SK-N-SH (cell line): ENCODE data around the gene PACSIN1. TPM values are rescaled to one million over a fixed set of nuclear protein-coding genes. Genes with fewer than 3 reads are reported as not detected.
A peak's percentile ranks its signal among the peaks of the same experiment; 100 is the strongest.

Experiments used
- CTCF ChIA-PET: fragments of 300-600, 350-600 bp; formaldehyde crosslinking; extraction: SDS; loops from one replicate; lab custom pipeline; 2021; lab: Yijun Ruan, JAX
- POLR2A ChIA-PET: fragments of 350-600 bp; sonication (Branson Sonifier 250); formaldehyde crosslinking; extraction: SDS; loops from one replicate; lab custom pipeline; 2020; ENCODE audit warnings: antibody characterized with exemption, inconsistent platforms; lab: Yijun Ruan, JAX
- DNase-seq: peaks from one replicate; pipeline ENCODE4 v3.0.0; 2012
- H2AFZ ChIP-seq: fragments of 200-600 bp; sonication (generic); 2 replicates; pipeline ENCODE4 v1.8.1; 2016; ENCODE audit warnings: antibody characterized with exemption, mild to moderate bottlenecking, low read depth
- H3F3A ChIP-seq: fragments of 200-600 bp; sonication (generic); replicated peaks from 2 replicates; pipeline ENCODE3; 2016; ENCODE audit warnings: antibody characterized with exemption, mild to moderate bottlenecking; ENCODE audit not compliant: insufficient read depth
- H3K27ac ChIP-seq, 2 experiments: fragments of 200-500 bp in 1 of 2; fragments of 200-600 bp in 1 of 2; sonication (Bioruptor generic) in 1 of 2; sonication (generic), shearing (Covaris generic) in 1 of 2; 2 replicates each; pipeline versions ENCODE4 v1.5.1 to v1.6.1; 2014 to 2016; ENCODE audit warnings: low read depth in 2 of 2, inconsistent platforms in 1 of 2, low read length in 1 of 2, mild to moderate bottlenecking in 1 of 2, mixed read lengths in 1 of 2
- H3K27me3 ChIP-seq: fragments of 200-600 bp; sonication (generic), shearing (Covaris generic); 2 replicates; pipeline ENCODE4 v1.6.1; 2016; ENCODE audit warnings: mixed run types; ENCODE audit not compliant: insufficient read depth
- H3K36me3 ChIP-seq, 2 experiments: fragments of 200-500 bp in 1 of 2; fragments of 200-600 bp in 1 of 2; sonication (Bioruptor generic) in 1 of 2; sonication (generic) in 1 of 2; replicated peaks in 1 of 2; 2 replicates each; pipeline versions ENCODE3 to v1.5.1; 2014 to 2016; ENCODE audit warnings: low read length in 1 of 2, mild to moderate bottlenecking in 1 of 2; ENCODE audit not compliant: insufficient read depth in 2 of 2, control insufficient read depth in 1 of 2
- H3K4me1 ChIP-seq, 2 experiments: fragments of 200-500 bp in 1 of 2; fragments of 200-600 bp in 1 of 2; sonication (Bioruptor generic) in 1 of 2; sonication (generic), shearing (Covaris generic) in 1 of 2; 2 replicates each; pipeline versions ENCODE4 v1.5.1 to v1.6.1; 2014 to 2016; ENCODE audit warnings: low read depth in 1 of 2, low read length in 1 of 2, mixed run types in 1 of 2; ENCODE audit not compliant: insufficient read depth in 2 of 2, control insufficient read depth in 1 of 2
- H3K4me2 ChIP-seq: fragments of 200-600 bp; sonication (generic), shearing (Covaris generic); 2 replicates; pipeline ENCODE4 v1.6.1; 2017; ENCODE audit warnings: mixed run types
- H3K4me3 ChIP-seq, 2 experiments: fragments of 200-500 bp in 1 of 2; fragments of 200-600 bp in 1 of 2; sonication (Bioruptor generic) in 1 of 2; sonication (generic), shearing (Covaris generic) in 1 of 2; 2 replicates each; pipeline versions ENCODE4 v1.5.1 to v1.8.1; 2014 to 2016; ENCODE audit warnings: low read depth in 2 of 2, inconsistent platforms in 1 of 2, low read length in 1 of 2, mild to moderate bottlenecking in 1 of 2, mixed read lengths in 1 of 2, moderate library complexity in 1 of 2
- H3K79me2 ChIP-seq: fragments of 200-600 bp; sonication (generic); 2 replicates; pipeline ENCODE4 v1.8.1; 2017; ENCODE audit warnings: mild to moderate bottlenecking; ENCODE audit not compliant: insufficient read depth
- H3K9ac ChIP-seq: fragments of 200-600 bp; sonication (generic); 2 replicates; pipeline ENCODE4 v1.6.1; 2017; ENCODE audit warnings: mixed run types
- H3K9me2 ChIP-seq: fragments of 200-600 bp; sonication (generic); 2 replicates; pipeline ENCODE4 v1.6.1; 2017; ENCODE audit warnings: mixed run types
- H3K9me3 ChIP-seq: fragments of 200-600 bp; sonication (generic); 2 replicates; pipeline ENCODE4 v1.6.1; 2017; ENCODE audit warnings: mixed run types, mild to moderate bottlenecking, moderate library complexity
- H4K20me1 ChIP-seq: fragments of 200-600 bp; sonication (generic); 2 replicates; pipeline ENCODE4 v1.6.1; 2017; ENCODE audit warnings: mild to moderate bottlenecking, mixed run types; ENCODE audit not compliant: insufficient read depth
- CHD2 ChIP-seq: fragments of 150-350 bp; IDR thresholded peaks from 2 replicates; pipeline ENCODE4 v1.6.1; 2018; ENCODE audit warnings: low read length; ENCODE audit not compliant: partially characterized antibody
- FOSL2 ChIP-seq: IDR thresholded peaks from 2 replicates; pipeline ENCODE4 v1.4.0; 2012; ENCODE audit warnings: low read depth, mild to moderate bottlenecking, moderate library complexity, borderline replicate concordance
- GATA2 ChIP-seq: sonication (generic); formaldehyde crosslinking; IDR thresholded peaks from 2 replicates; pipeline ENCODE4 v1.5.0; 2020; ENCODE audit warnings: mild to moderate bottlenecking, missing genetic modification reagents
- JUND ChIP-seq: IDR thresholded peaks from 2 replicates; pipeline ENCODE4 v1.4.0; 2012
- MEF2A ChIP-seq: IDR thresholded peaks from 2 replicates; pipeline ENCODE4 v1.4.0; 2012; ENCODE audit warnings: low read depth, borderline replicate concordance
- MXI1 ChIP-seq: IDR thresholded peaks from 2 replicates; pipeline ENCODE4 v1.6.1; 2012; ENCODE audit warnings: mild to moderate bottlenecking, low read depth, low read length, improper control_type of control experiment
- NRF1 ChIP-seq: IDR thresholded peaks from 2 replicates; pipeline ENCODE4 v1.6.1; 2012; ENCODE audit warnings: low read depth, mild to moderate bottlenecking, low read length
- PBX3 ChIP-seq: IDR thresholded peaks from 2 replicates; pipeline ENCODE4; 2012
- POLR2AphosphoS5 ChIP-seq: IDR thresholded peaks from 2 replicates; pipeline ENCODE4 v1.6.1; 2012; ENCODE audit warnings: low read depth, low read length
- RAD21 ChIP-seq: IDR thresholded peaks from 2 replicates; pipeline ENCODE4 v1.6.1; 2012; ENCODE audit warnings: mild to moderate bottlenecking, low read length
- RFX5 ChIP-seq: IDR thresholded peaks from 2 replicates; pipeline ENCODE4 v1.6.1; 2012; ENCODE audit warnings: mild to moderate bottlenecking, improper control_type of control experiment, low read length
- RXRA ChIP-seq: IDR thresholded peaks from 2 replicates; pipeline ENCODE4 v1.4.0; 2012; ENCODE audit warnings: low read depth, mild to moderate bottlenecking, borderline replicate concordance
- SMC3 ChIP-seq: IDR thresholded peaks from 2 replicates; pipeline ENCODE4 v1.6.1; 2012; ENCODE audit warnings: low read depth, low read length, improper control_type of control experiment
- TAF1 ChIP-seq: IDR thresholded peaks from 2 replicates; pipeline ENCODE4 v1.6.1; 2012; ENCODE audit warnings: low read depth, mild to moderate bottlenecking, low read length, moderate library complexity, borderline replicate concordance
- TCF12 ChIP-seq: IDR thresholded peaks from 2 replicates; pipeline ENCODE4 v1.4.0; 2012
- USF2 ChIP-seq: fragments of 150-350 bp; IDR thresholded peaks from 2 replicates; pipeline ENCODE4 v1.6.1; 2017; ENCODE audit warnings: antibody characterized with exemption, low read length, low read depth, borderline replicate concordance
- YY1 ChIP-seq: IDR thresholded peaks from 2 replicates; pipeline ENCODE4 v1.4.0; 2012; ENCODE audit warnings: low read depth, mild to moderate bottlenecking
- ZBTB33 ChIP-seq: IDR thresholded peaks from 2 replicates; pipeline ENCODE4 v1.4.0; 2012; ENCODE audit warnings: low read depth, borderline replicate concordance
- WGBS: methylation state at CpG from one replicate; pipeline ENCODE4 v1.1.6; 2017; ENCODE audit warnings: low lambda C conversion rate; 5-methylcytosine and 5-hydroxymethylcytosine counted together
- polyA plus RNA-seq, 3 experiments: library from polyadenylated mRNA; depleted of rRNA; stranded (reverse); fragments of >200 nt; gene quantifications; 2 replicates each; pipeline ENCODE4 v1.2.3, GENCODE V29; 2012

The PACSIN1 gene
- polyA plus RNA-seq, 1 of the 3 experiments (the other 2 are of a cell fraction), result 0.05 TPM

- TF ChIP-seq GATA2 (CRISPR knock-in tag) (no peak), USF2 (no peak), FOSL2 (no peak), SMC3 (no peak)
- TF ChIP-seq, all 33 proteins: peak for 0
- ChIA-PET CTCF (interaction anchor here (0.7 to 2.4 kb wide), 5 partner anchors 17 to 29 kb away, joined by 3 to 14 read pairs (median 3); no protein-coding TSS in a partner anchor), POLR2A (interaction anchor here (0.7 kb wide), 1 partner anchor 55 kb away, joined by 3 read pairs; no protein-coding TSS in a partner anchor)
- no peaks in the 10 kb centered on the region for H4K20me1 ChIP-seq
- H3K9me3 ChIP-seq, result no peaks in the 10 kb centered on the region
- no peaks in the 10 kb centered on the region for H3K27me3 ChIP-seq
- H3K4me2 ChIP-seq, result no peak overlapping the region
- peak overlapping the region in 1 of 2 experiments; percentile 58; a peak in 2 of 4 replicates for H3K27ac ChIP-seq
- no peaks in the 10 kb centered on the region for H3K9me2 ChIP-seq
- H3K36me3 ChIP-seq, result no peaks in the 10 kb centered on the region
- DNase-seq, result peak; percentile 64
- no peak overlapping the region for H3K9ac ChIP-seq
- no peaks in the 10 kb centered on the region for H3K79me2 ChIP-seq
- H2AFZ ChIP-seq, result no peak overlapping the region
- peaks cover 0 to 21% of the 10 kb centered on the region in 2 experiments; a peak in 1 of 4 replicates for H3K4me1 ChIP-seq
- H3F3A ChIP-seq, result no peaks in the 10 kb centered on the region
- WGBS, result 86% methylated on average over 5 of the region's 6 CpGs
- H3K4me3 ChIP-seq, result no peak overlapping the region
Measured at GRCh38 chr6:34580707-34581560, 115.1 kb downstream of the PACSIN1 start.

GRCh38 chr6:34581561-34581920, 115.7 kb downstream of the PACSIN1 start:
- CTCF ChIA-PET, result interaction anchor here (0.7 to 2.6 kb wide), 4 partner anchors 11 to 28 kb away, joined by 3 to 12 read pairs (median 6); no protein-coding TSS in a partner anchor

GRCh38 chr6:34583461-34583860, 117.6 kb downstream of the PACSIN1 start:
- no peak overlapping the region for H3K4me3 ChIP-seq
- no peak for TF ChIP-seq RFX5
- TF ChIP-seq TAF1, result no peak
- TF ChIP-seq YY1, result peak; percentile 44; the same call in 1 of the 2 replicates
- TF ChIP-seq RAD21, result peak; percentile 36
- TF ChIP-seq ZBTB33, result no peak
- TF ChIP-seq PBX3, result no peak
- no peak for TF ChIP-seq JUND
- TF ChIP-seq SMC3, result peak; percentile 40
- no peak for TF ChIP-seq RXRA
- TF ChIP-seq MEF2A, result no peak
- TF ChIP-seq MXI1, result no peak

More at GRCh38 chr6:34581561-34581920, 115.7 kb downstream of the PACSIN1 start:
- Histone ChIP-seq H3K27ac (peak overlapping the region in 1 of 2 experiments; percentile 58; a peak in 2 of 4 replicates), H3K4me1 (peaks cover 0 to 21% of the 10 kb centered on the region in 2 experiments; a peak in 1 of 4 replicates), H4K20me1 (no peaks in the 10 kb centered on the region), H3F3A (no peaks in the 10 kb centered on the region), H3K9me3 (no peaks in the 10 kb centered on the region), H3K79me2 (no peaks in the 10 kb centered on the region; the same call in 1 of the 2 replicates), H3K27me3 (no peaks in the 10 kb centered on the region), H3K4me2 (no peak overlapping the region), H3K4me3 (no peak overlapping the region), H3K9me2 (no peaks in the 10 kb centered on the region), H3K36me3 (no peaks in the 10 kb centered on the region), H2AFZ (no peak overlapping the region), H3K9ac (no peak overlapping the region)
- no peak for TF ChIP-seq TCF12
- no peak for TF ChIP-seq POLR2AphosphoS5
- TF ChIP-seq RXRA, result no peak
- no peak for TF ChIP-seq CHD2
- TF ChIP-seq FOSL2, result no peak
- no peak for TF ChIP-seq NRF1
- no peak for DNase-seq
- 98% methylated on average over 4 of the region's 4 CpGs for WGBS
- POLR2A ChIA-PET, result no interaction called here

More at GRCh38 chr6:34583461-34583860, 117.6 kb downstream of the PACSIN1 start:
- Histone ChIP-seq H3K9me2 (no peaks in the 10 kb centered on the region), H3K4me1 (peaks cover 0 to 21% of the 10 kb centered on the region in 2 experiments; a peak in 1 of 4 replicates), H4K20me1 (no peaks in the 10 kb centered on the region), H3F3A (no peaks in the 10 kb centered on the region), H3K27me3 (no peaks in the 10 kb centered on the region), H3K4me2 (no peak overlapping the region), H3K36me3 (peaks cover 0 to 5% of the 10 kb centered on the region in 2 experiments), H3K79me2 (no peaks in the 10 kb centered on the region; the same call in 1 of the 2 replicates), H3K27ac (no peak overlapping the region), H2AFZ (no peak overlapping the region), H3K9me3 (no peaks in the 10 kb centered on the region), H3K9ac (no peak overlapping the region)
- DNase-seq, result no peak
- 96% methylated on average over 5 of the region's 6 CpGs for WGBS
- POLR2A ChIA-PET, result no interaction called here
- CTCF ChIA-PET, result interaction anchor here (0.7 to 2.7 kb wide), 10 partner anchors 10 to 500 kb away, joined by 3 to 12 read pairs (median 3); no protein-coding TSS in a partner anchor
